GM10266 (cell line): ENCODE data around the gene CCM2.

Experiments used
- DNase-seq: peaks from one replicate; pipeline ENCODE4 v3.0.0; 2012; ENCODE audit errors: extremely low spot score
- CTCF ChIP-seq: IDR thresholded peaks from 2 replicates; pipeline ENCODE4 v1.5.1; 2012; ENCODE audit warnings: mild to moderate bottlenecking, low read depth; ENCODE audit not compliant: control insufficient read depth, insufficient read depth; ENCODE audit errors: missing control alignments

Gene CCM2

GRCh38 chr7:45125193-45125904, 125.3 kb downstream of the CCM2 start:
- no peak for TF ChIP-seq CTCF
- no peak for DNase-seq
